H1 (cell line): ENCODE measurements around the gene PRF1. TPM values are rescaled to one million over a fixed set of nuclear protein-coding genes. Genes with fewer than 3 reads are reported as not detected.

Source experiments
- CTCF ChIA-PET: fragments of 300-600 bp; sonication (Branson Sonifier 250); formaldehyde crosslinking; loops from one replicate; lab custom pipeline; 2021; ENCODE audit not compliant: partially characterized antibody; lab: Charles Lee
- POLR2A ChIA-PET: fragments of 300-600 bp; sonication (Branson Sonifier 250); formaldehyde crosslinking; loops from one replicate; lab custom pipeline; 2021; ENCODE audit warnings: inconsistent platforms; ENCODE audit not compliant: partially characterized antibody; lab: Charles Lee
- DNase-seq, 2 experiments: peaks; one replicate each; pipeline versions ENCODE4 v3.0.0 to v3.0.0-alpha.2; 2010 to 2022; ENCODE audit warnings: low spot score in 2 of 2, low read depth in 1 of 2, mixed read lengths in 1 of 2
- FAIRE-seq: peaks from 2 replicates; lab custom pipeline; 2011; peaks lifted over from hg19 to GRCh38; lab: Jason Lieb, UNC
- H2AFZ ChIP-seq: 2 replicates; pipeline ENCODE4 v1.8.1; 2012; ENCODE audit warnings: low read length, inconsistent platforms
- H2AK5ac ChIP-seq: 2 replicates; pipeline ENCODE4 v1.6.1; 2013; ENCODE audit warnings: low read depth, low read length
- H2BK120ac ChIP-seq: replicated peaks from 2 replicates; pipeline ENCODE3; 2013; ENCODE audit warnings: low read depth, low read length, inconsistent platforms
- H2BK12ac ChIP-seq: 2 replicates; pipeline ENCODE4 v1.6.1; 2013; ENCODE audit warnings: low read depth, low read length
- H2BK15ac ChIP-seq: 2 replicates; pipeline ENCODE4 v1.6.1; 2013; ENCODE audit warnings: low read length
- H2BK20ac ChIP-seq: 2 replicates; pipeline ENCODE4 v1.6.1; 2013; ENCODE audit warnings: low read length
- H2BK5ac ChIP-seq: 2 replicates; pipeline ENCODE4 v1.6.1; 2013; ENCODE audit warnings: low read depth, low read length
- H3K14ac ChIP-seq: 2 replicates; pipeline ENCODE4 v1.6.1; 2013; ENCODE audit warnings: inconsistent platforms; ENCODE audit not compliant: insufficient read length
- H3K18ac ChIP-seq: 2 replicates; pipeline ENCODE4 v1.6.1; 2013; ENCODE audit warnings: low read length; ENCODE audit errors: extremely low read depth
- H3K23ac ChIP-seq: 2 replicates; pipeline ENCODE4 v1.6.1; 2013; ENCODE audit warnings: inconsistent platforms; ENCODE audit not compliant: insufficient read length
- H3K23me2 ChIP-seq: 2 replicates; pipeline ENCODE4 v1.6.1; 2013; ENCODE audit warnings: low read depth, low read length
- H3K27ac ChIP-seq: 2 replicates; pipeline ENCODE4 v1.6.1; 2011; ENCODE audit warnings: low read depth, low read length, inconsistent platforms
- H3K27me3 ChIP-seq, 4 experiments: replicated peaks in 1 of 4; 1 replicate in 1 of 4; 2 replicates in 3 of 4; pipeline versions ENCODE4 v1.6.1 to v1.8.1; 2011 to 2013; ENCODE audit warnings: low read length in 3 of 4, mild to moderate bottlenecking in 3 of 4, inconsistent platforms in 2 of 4, mixed read lengths in 2 of 4, moderate library complexity in 1 of 4; ENCODE audit not compliant: control insufficient read depth in 3 of 4, insufficient read depth in 3 of 4; ENCODE audit errors: extremely low read depth in 1 of 4
- H3K36me3 ChIP-seq, 4 experiments: 2 replicates each; pipeline versions ENCODE4 v1.6.1 to v1.8.1; 2011 to 2013; ENCODE audit warnings: mild to moderate bottlenecking in 4 of 4, low read length in 3 of 4, moderate library complexity in 2 of 4, control low read depth in 1 of 4, inconsistent platforms in 1 of 4; ENCODE audit not compliant: insufficient read depth in 4 of 4, control insufficient read depth in 2 of 4
- H3K4ac ChIP-seq: replicated peaks from 2 replicates; pipeline ENCODE3; 2013; ENCODE audit warnings: low read length, low read depth, mixed read lengths, inconsistent platforms; ENCODE audit not compliant: insufficient read length
- H3K4me1 ChIP-seq, 4 experiments: replicated peaks in 1 of 4; 1 replicate in 1 of 4; 2 replicates in 3 of 4; pipeline versions ENCODE4 v1.6.1 to v1.8.1; 2011 to 2013; ENCODE audit warnings: low read length in 3 of 4, inconsistent platforms in 2 of 4, mixed read lengths in 1 of 4; ENCODE audit not compliant: insufficient read depth in 4 of 4, control insufficient read depth in 3 of 4
- H3K4me2 ChIP-seq, 2 experiments: 2 replicates each; pipeline versions ENCODE4 v1.6.1 to v1.8.1; 2011 to 2013; ENCODE audit warnings: low read depth in 2 of 2, low read length in 2 of 2, control low read depth in 1 of 2, inconsistent platforms in 1 of 2, mild to moderate bottlenecking in 1 of 2; ENCODE audit not compliant: insufficient read depth in 1 of 2
- H3K4me3 ChIP-seq, 4 experiments: fragments of 200-600, 300-600 bp in 1 of 4; sonication (generic), shearing (Covaris generic), sonication (Bioruptor Twin) in 1 of 4; 2 replicates each; pipeline versions ENCODE4 v1.5.1 to v1.8.1; 2011 to 2016; ENCODE audit warnings: low read length in 4 of 4, low read depth in 3 of 4, control low read depth in 2 of 4, inconsistent platforms in 2 of 4, mild to moderate bottlenecking in 2 of 4, mixed read lengths in 1 of 4, moderate library complexity in 1 of 4; ENCODE audit not compliant: insufficient read depth in 2 of 4; ENCODE audit errors: extremely low read depth in 1 of 4
- H3K56ac ChIP-seq: replicated peaks from 2 replicates; pipeline ENCODE3; 2013; ENCODE audit warnings: low read depth, mild to moderate bottlenecking, mixed read lengths, low read length, inconsistent platforms; ENCODE audit not compliant: insufficient read length
- H3K79me1 ChIP-seq: 2 replicates; pipeline ENCODE4 v1.6.1; 2013; ENCODE audit warnings: low read depth, low read length, control low read depth
- H3K79me2 ChIP-seq, 2 experiments: 2 replicates each; pipeline versions ENCODE4 v1.6.1 to v1.8.1; 2012 to 2013; ENCODE audit warnings: low read length in 2 of 2, mild to moderate bottlenecking in 2 of 2, inconsistent platforms in 1 of 2; ENCODE audit not compliant: insufficient read depth in 2 of 2, control insufficient read depth in 1 of 2
- H3K9ac ChIP-seq, 4 experiments: replicated peaks in 1 of 4; 1 replicate in 1 of 4; 2 replicates in 3 of 4; pipeline versions ENCODE4 v1.6.1 to v1.8.1; 2011 to 2013; ENCODE audit warnings: low read depth in 3 of 4, low read length in 3 of 4, control low read depth in 2 of 4, mild to moderate bottlenecking in 2 of 4, moderate library complexity in 2 of 4, inconsistent platforms in 1 of 4; ENCODE audit errors: extremely low read depth in 1 of 4
- H3K9me3 ChIP-seq, 2 experiments: 2 replicates each; pipeline versions ENCODE4 v1.6.1 to v1.8.1; 2012 to 2013; ENCODE audit warnings: mild to moderate bottlenecking in 2 of 2, moderate library complexity in 2 of 2, control low read depth in 1 of 2, inconsistent platforms in 1 of 2, low read depth in 1 of 2, low read length in 1 of 2, mixed read lengths in 1 of 2; ENCODE audit not compliant: insufficient read depth in 2 of 2
- H4K20me1 ChIP-seq, 2 experiments: replicated peaks in 1 of 2; 2 replicates each; pipeline versions ENCODE3 to v1.8.1; 2011 to 2013; ENCODE audit warnings: inconsistent platforms in 2 of 2, low read length in 2 of 2, mild to moderate bottlenecking in 1 of 2; ENCODE audit not compliant: insufficient read depth in 2 of 2, control insufficient read depth in 1 of 2
- H4K5ac ChIP-seq: 2 replicates; pipeline ENCODE4 v1.6.1; 2013; ENCODE audit warnings: low read length, low read depth, mixed read lengths, inconsistent platforms; ENCODE audit not compliant: insufficient read length
- H4K8ac ChIP-seq: 2 replicates; pipeline ENCODE4 v1.8.0; 2013; ENCODE audit warnings: mild to moderate bottlenecking, moderate library complexity, low read length, inconsistent platforms; ENCODE audit not compliant: insufficient read depth; ENCODE audit errors: extremely low read depth
- H4K91ac ChIP-seq: replicated peaks from 2 replicates; pipeline ENCODE3; 2013; ENCODE audit warnings: low read length, mixed read lengths, inconsistent platforms; ENCODE audit not compliant: insufficient read length
- CEBPB ChIP-seq: IDR thresholded peaks from 2 replicates; pipeline ENCODE4 v1.6.1; 2012; ENCODE audit warnings: low read depth, low read length
- CHD2 ChIP-seq: IDR thresholded peaks from 2 replicates; pipeline ENCODE4 v1.6.1; 2012; ENCODE audit warnings: low read length, improper control_type of control experiment
- JUN ChIP-seq: IDR thresholded peaks from 2 replicates; pipeline ENCODE4 v1.6.1; 2011; ENCODE audit warnings: low read depth, mild to moderate bottlenecking, improper control_type of control experiment, low read length
- KDM1A ChIP-seq: fragments of 200-600, 300-600 bp; sonication (generic); IDR thresholded peaks from 2 replicates; pipeline ENCODE4 v1.7.1; 2016; ENCODE audit warnings: mild to moderate bottlenecking, low read length, borderline replicate concordance
- POU5F1 ChIP-seq: IDR thresholded peaks from 2 replicates; pipeline ENCODE4 v1.6.1; 2011; ENCODE audit warnings: low read depth, mild to moderate bottlenecking, low read length, moderate library complexity
- SIRT6 ChIP-seq: IDR thresholded peaks from one replicate; pipeline ENCODE4 v1.7.1; 2012; ENCODE audit warnings: low read length, inconsistent platforms
- SP2 ChIP-seq: IDR thresholded peaks from 2 replicates; pipeline ENCODE4 v1.6.1; 2012; ENCODE audit warnings: mild to moderate bottlenecking, low read length, inconsistent platforms
- WGBS, 2 experiments: shearing (Covaris generic) in 1 of 2; methylation state at CpG; one replicate each; pipeline versions ENCODE4 v1.1.6 to v1.1.7; 2013 to 2015; ENCODE audit warnings: low lambda C conversion rate in 2 of 2, mixed read lengths in 2 of 2, inconsistent platforms in 1 of 2, low coverage in 1 of 2, missing lambda C conversion rate in 1 of 2; ENCODE audit not compliant: insufficient replicate concordance in 2 of 2, insufficient coverage in 1 of 2, insufficient read length in 1 of 2; ENCODE audit errors: extremely low coverage in 1 of 2, missing lambda C conversion rate in 1 of 2; 5-methylcytosine and 5-hydroxymethylcytosine counted together
- polyA plus RNA-seq, 7 experiments: library from polyadenylated mRNA; depleted of rRNA in 3 of 7; stranded (reverse) in 5 of 7; unstranded in 2 of 7; fragments of >200 nt in 5 of 7; fragments of 200-250 nt in 2 of 7; gene quantifications; 1 replicate in 5 of 7; 2 replicates in 1 of 7; 4 replicates in 1 of 7; pipeline versions ENCODE4 v1.2.1 to v1.2.3, GENCODE V29; 2011 to 2013; ENCODE audit warnings: missing spikeins in 2 of 7, mixed read lengths in 2 of 7
- total RNA-seq: library from RNA; stranded (reverse); fragmentation: NEBNext Ultra II Directional; extraction: Animal tissue kit (Norgen Biotek cat#: 25700); gene quantifications from 2 replicates; pipeline ENCODE4 v1.2.1, GENCODE V29; 2021

The PRF1 gene
- total and polyA plus RNA-seq, 2 of the 8 experiments (the other 6 are each of a cell fraction or from before 2014, with no cell fraction given): 0.15 TPM; not detected in 1

GRCh38 chr10:70593513-70593890, 9.0 kb downstream of the PRF1 start:
- DNase-seq: no peak
- Histone ChIP-seq H4K20me1 (no peaks in the 10 kb centered on the region), H2BK12ac (no peak overlapping the region), H2BK15ac (no peak overlapping the region), H3K4me1 (peaks cover 0 to 4% (median 0%) of the 10 kb centered on the region in 4 experiments; a peak in 3 of 7 replicates), H2AK5ac (no peak overlapping the region), H3K4me2 (no peak overlapping the region), H3K27ac (no peak overlapping the region), H3K36me3 (no peaks in the 10 kb centered on the region), H3K79me1 (no peaks in the 10 kb centered on the region), H3K79me2 (no peaks in the 10 kb centered on the region), H3K27me3 (peaks cover 0 to 2% (median 0%) of the 10 kb centered on the region in 4 experiments; a peak in 1 of 7 replicates), H3K14ac (no peak overlapping the region), H3K9ac (no peak overlapping the region), H3K23ac (no peak overlapping the region), H4K5ac (no peak overlapping the region), H4K91ac (no peak overlapping the region), H2BK20ac (no peak overlapping the region), H3K4me3 (no peak overlapping the region), H3K56ac (no peak overlapping the region), H3K18ac (no peak overlapping the region), H2BK5ac (no peak overlapping the region), H3K23me2 (no peaks in the 10 kb centered on the region), H3K4ac (no peak overlapping the region), H2BK120ac (no peak overlapping the region), H2AFZ (no peak overlapping the region), H4K8ac (no peak overlapping the region), H3K9me3 (no peaks in the 10 kb centered on the region)
- POLR2A ChIA-PET: interaction anchor here (0.6 to 0.7 kb wide), 2 partner anchors 64 to 114 kb away, joined by 4 read pairs; no protein-coding TSS in a partner anchor
- WGBS, 2 experiments: 84% methylated on average over 7 of the region's 7 CpGs; no CpG with 5 or more reads in 1 of the 2 experiments
- TF ChIP-seq SP2 (no peak), JUN (no peak), SIRT6 (no peak), KDM1A (no peak), CHD2 (no peak), CEBPB (no peak), POU5F1 (no peak)
- CTCF ChIA-PET: interaction anchor here (0.6 to 1.2 kb wide), 6 partner anchors 19 to 132 kb away, joined by 3 to 5 read pairs (median 4); no protein-coding TSS in a partner anchor
- no peak for FAIRE-seq
